Endothelial cell of umbilical vein (primary cell): ENCODE data around the gene CFAP300. TPM values are rescaled to one million over a fixed set of nuclear protein-coding genes. Genes with fewer than 3 reads are reported as not detected.

Experiments
- BruUV-seq: library from RNA; stranded (reverse); fragments of 400-500 nt; replicated peaks from 2 replicates; lab custom pipeline; 2021; lab: Mats Ljungman, UMichigan
- CTCF ChIA-PET: fragments of 300-600, 350-600 bp; sonication (Branson Sonifier 250); formaldehyde crosslinking; loops from one replicate; lab custom pipeline; 2021; ENCODE audit warnings: antibody characterized with exemption, inconsistent platforms; lab: Charles Lee
- POLR2A ChIA-PET: fragments of 300-600, 350-600 bp; sonication (Branson Sonifier 250); formaldehyde crosslinking; loops from one replicate; lab custom pipeline; 2021; ENCODE audit warnings: antibody characterized with exemption, inconsistent platforms; lab: Charles Lee
- DNase-seq: peaks from one replicate; pipeline ENCODE4 v3.0.0-alpha.2; 2011; ENCODE audit warnings: low read depth, low spot score
- FAIRE-seq: peaks from 2 replicates; lab custom pipeline; 2011; peaks lifted over from hg19 to GRCh38; lab: Jason Lieb, UNC
- H2AFZ ChIP-seq: 2 replicates; pipeline ENCODE4 v1.6.0; 2012; ENCODE audit warnings: low read depth, low read length, control low read depth, inconsistent platforms
- H3K27ac ChIP-seq: 2 replicates; pipeline ENCODE4 v1.5.1; 2011; ENCODE audit warnings: low read depth, mild to moderate bottlenecking, control low read depth, low read length, moderate library complexity; ENCODE audit not compliant: insufficient read depth
- H3K27me3 ChIP-seq, 2 experiments: 2 replicates each; pipeline versions ENCODE4 v1.6.0 to v1.6.1; 2011; ENCODE audit warnings: low read length in 2 of 2, mixed read lengths in 1 of 2; ENCODE audit not compliant: control insufficient read depth in 2 of 2, insufficient read depth in 2 of 2
- H3K36me3 ChIP-seq, 2 experiments: 2 replicates in 1 of 2; 3 replicates in 1 of 2; pipeline ENCODE4 v1.5.1; 2011; ENCODE audit warnings: low read length in 2 of 2, mild to moderate bottlenecking in 1 of 2, moderate library complexity in 1 of 2; ENCODE audit not compliant: control insufficient read depth in 2 of 2, insufficient read depth in 2 of 2; ENCODE audit errors: extremely low read depth in 1 of 2
- H3K4me1 ChIP-seq: 3 replicates; pipeline ENCODE4 v1.5.1; 2011; ENCODE audit warnings: mild to moderate bottlenecking, low read length; ENCODE audit not compliant: control insufficient read depth, insufficient read depth; ENCODE audit errors: extremely low read depth
- H3K4me2 ChIP-seq: 2 replicates; pipeline ENCODE4 v1.6.1; 2011; ENCODE audit warnings: low read length, control low read depth, mixed read lengths; ENCODE audit not compliant: insufficient read depth
- H3K4me3 ChIP-seq, 3 experiments: fragments of 200-600 bp in 1 of 3; sonication (generic), shearing (Covaris generic) in 1 of 3; replicated peaks in 1 of 3; 2 replicates each; pipeline ENCODE4 v1.5.1; 2011 to 2016; ENCODE audit warnings: control low read depth in 3 of 3, low read length in 3 of 3, mild to moderate bottlenecking in 2 of 3, inconsistent platforms in 1 of 3, low read depth in 1 of 3, moderate library complexity in 1 of 3; ENCODE audit not compliant: insufficient read depth in 1 of 3
- H3K79me2 ChIP-seq: 2 replicates; pipeline ENCODE4 v1.6.0; 2012; ENCODE audit warnings: low read length, inconsistent platforms; ENCODE audit not compliant: control insufficient read depth, insufficient read depth
- H3K9ac ChIP-seq: replicated peaks from 2 replicates; pipeline ENCODE3; 2011; ENCODE audit warnings: low read length, control low read depth; ENCODE audit not compliant: insufficient read depth; ENCODE audit errors: extremely low read depth
- H3K9me1 ChIP-seq: replicated peaks from 3 replicates; pipeline ENCODE4 v1.6.0; 2011; ENCODE audit warnings: mild to moderate bottlenecking, low read length; ENCODE audit not compliant: control insufficient read depth, insufficient read depth; ENCODE audit errors: extremely low read depth
- H3K9me3 ChIP-seq: replicated peaks from 2 replicates; pipeline ENCODE4 v1.5.1; 2012; ENCODE audit warnings: low read length, inconsistent platforms; ENCODE audit not compliant: control insufficient read depth, insufficient read depth
- H4K20me1 ChIP-seq: replicated peaks from 2 replicates; pipeline ENCODE3; 2011; ENCODE audit warnings: mild to moderate bottlenecking, low read length; ENCODE audit not compliant: control insufficient read depth, insufficient read depth; ENCODE audit errors: extremely low read depth
- CTCF ChIP-seq, 2 donors: IDR thresholded peaks; 1 replicate in 1 of 2; 2 replicates in 1 of 2; pipeline ENCODE4 v1.5.1; 2011; ENCODE audit warnings: low read length in 2 of 2, mild to moderate bottlenecking in 2 of 2, moderate library complexity in 2 of 2, control low read depth in 1 of 2, inconsistent platforms in 1 of 2, low read depth in 1 of 2; ENCODE audit not compliant: insufficient read depth in 1 of 2; ENCODE audit errors: extremely low read depth in 1 of 2
- EZH2 ChIP-seq: IDR thresholded peaks from 2 replicates; pipeline ENCODE4 v1.6.1; 2012; ENCODE audit warnings: borderline replicate concordance, low read depth, mild to moderate bottlenecking, moderate library complexity, low read length, inconsistent platforms; ENCODE audit not compliant: severe bottlenecking
- FOS ChIP-seq: IDR thresholded peaks from 2 replicates; pipeline ENCODE4 v1.6.1; 2011; ENCODE audit warnings: mild to moderate bottlenecking, low read length, moderate library complexity, borderline replicate concordance; ENCODE audit not compliant: insufficient read depth
- GATA2 ChIP-seq: IDR thresholded peaks from 2 replicates; pipeline ENCODE4 v1.7.0; 2011; ENCODE audit warnings: low read depth, mild to moderate bottlenecking, moderate library complexity, mixed read lengths, low read length; ENCODE audit not compliant: insufficient read length, insufficient read depth
- JUN ChIP-seq: IDR thresholded peaks from 2 replicates; pipeline ENCODE4 v1.6.1; 2011; ENCODE audit warnings: borderline replicate concordance, low read depth; ENCODE audit not compliant: insufficient read length, insufficient read depth
- MAX ChIP-seq: IDR thresholded peaks from 2 replicates; pipeline ENCODE4 v1.6.1; 2011; ENCODE audit not compliant: insufficient read depth, insufficient read length
- MYC ChIP-seq: IDR thresholded peaks from one replicate; pipeline ENCODE4 v1.6.1; 2011; ENCODE audit warnings: mild to moderate bottlenecking, low read depth, low read length
- POLR2A ChIP-seq: IDR thresholded peaks from 2 replicates; pipeline ENCODE4 v1.6.1; 2012; ENCODE audit warnings: low read depth, mild to moderate bottlenecking, control low read depth, low read length
- POLR2AphosphoS5 ChIP-seq: IDR thresholded peaks from 2 replicates; pipeline ENCODE4 v1.6.1; 2012; ENCODE audit warnings: low read depth, mild to moderate bottlenecking, control low read depth, low read length, moderate library complexity; ENCODE audit not compliant: insufficient read depth
- dilution Hi-C: fragments of 300-500 bp; cut with MboI; formaldehyde crosslinking; loops from one replicate; pipeline ENCODE4 v1.15.0; 2019; ENCODE audit warnings: low sequenced_read_pairs; ENCODE audit not compliant: extremely low pct_ligation_motif_present
- intact Hi-C: fragments of 100-400 bp; cut with micrococcal nuclease; formaldehyde crosslinking; loops from one replicate; pipeline ENCODE4 v1.10.0; 2022
- polyA plus RNA-seq, 4 experiments: library from polyadenylated mRNA; depleted of rRNA in 3 of 4; stranded (reverse) in 3 of 4; unstranded in 1 of 4; fragments of >200 nt; gene quantifications; 2 replicates each; pipeline versions ENCODE4 v1.2.1 to v1.2.3, GENCODE V29; 2011 to 2012; ENCODE audit warnings: missing spikeins in 1 of 4
- total RNA-seq: library from RNA; stranded (reverse); gene quantifications from 2 replicates; pipeline ENCODE4 v1.2.3, GENCODE V29; 2021

CFAP300 gene
- total and polyA plus RNA-seq, 2 donors (not counting 3 experiments of a cell fraction or from before 2014, with no cell fraction given) = 0.07 TPM; not detected in 1

- POLR2A ChIA-PET = no interaction called here
- no peaks in the 10 kb centered on the region for H3K9me3 ChIP-seq
- peaks cover 19% of the 10 kb centered on the region for H3K4me1 ChIP-seq
Observed at GRCh38 chr11:102114032-102114431, 66.8 kb downstream of the CFAP300 start.

More at GRCh38 chr11:102114032-102114431, 66.8 kb downstream of the CFAP300 start:
- no TSS peak for BruUV-seq
- no peak overlapping the region for H3K9ac ChIP-seq
- intact Hi-C loops = loop anchor here (5.0 to 10.0 kb wide), 2 partner anchors 153 to 681 kb away; partner anchors contain the start of gene MMP1
- no peak for TF ChIP-seq EZH2
- no peak for TF ChIP-seq POLR2AphosphoS5
- TF ChIP-seq POLR2A = no peak
- TF ChIP-seq JUN = no peak
- TF ChIP-seq GATA2 = no peak
- no peak for TF ChIP-seq CTCF (IDR thresholded peaks at IDR 0.05; ENCODE audit: extremely low read depth in 1 of 2, insufficient read depth in 1 of 2, low read depth in 1 of 2, low read length in 2 of 2)
- TF ChIP-seq MAX = no peak
- no peak for TF ChIP-seq MYC
- no peak for TF ChIP-seq FOS
- peaks cover 3 to 4% of the 10 kb centered on the region in 2 experiments for H3K36me3 ChIP-seq
- DNase-seq (no peak), FAIRE-seq (no peak)
- H4K20me1 ChIP-seq = peaks cover 29% of the 10 kb centered on the region
- no peaks in the 10 kb centered on the region for H3K9me1 ChIP-seq
- H3K27ac ChIP-seq = no peak overlapping the region
- H2AFZ ChIP-seq = no peak overlapping the region
- CTCF ChIA-PET = interaction anchor here (0.9 to 1.1 kb wide), 2 partner anchors 106 to 177 kb away, joined by 3 read pairs; no protein-coding TSS in a partner anchor
- dilution Hi-C loops = no loop called here
- peaks cover 6% of the 10 kb centered on the region for H3K79me2 ChIP-seq
- H3K4me3 ChIP-seq = no peak overlapping the region
- no peak overlapping the region for H3K4me2 ChIP-seq
- H3K27me3 ChIP-seq = peaks cover 3 to 30% of the 10 kb centered on the region in 2 experiments
